ENCODE data around the gene SF3B3.

Gene SF3B3

DNA sequence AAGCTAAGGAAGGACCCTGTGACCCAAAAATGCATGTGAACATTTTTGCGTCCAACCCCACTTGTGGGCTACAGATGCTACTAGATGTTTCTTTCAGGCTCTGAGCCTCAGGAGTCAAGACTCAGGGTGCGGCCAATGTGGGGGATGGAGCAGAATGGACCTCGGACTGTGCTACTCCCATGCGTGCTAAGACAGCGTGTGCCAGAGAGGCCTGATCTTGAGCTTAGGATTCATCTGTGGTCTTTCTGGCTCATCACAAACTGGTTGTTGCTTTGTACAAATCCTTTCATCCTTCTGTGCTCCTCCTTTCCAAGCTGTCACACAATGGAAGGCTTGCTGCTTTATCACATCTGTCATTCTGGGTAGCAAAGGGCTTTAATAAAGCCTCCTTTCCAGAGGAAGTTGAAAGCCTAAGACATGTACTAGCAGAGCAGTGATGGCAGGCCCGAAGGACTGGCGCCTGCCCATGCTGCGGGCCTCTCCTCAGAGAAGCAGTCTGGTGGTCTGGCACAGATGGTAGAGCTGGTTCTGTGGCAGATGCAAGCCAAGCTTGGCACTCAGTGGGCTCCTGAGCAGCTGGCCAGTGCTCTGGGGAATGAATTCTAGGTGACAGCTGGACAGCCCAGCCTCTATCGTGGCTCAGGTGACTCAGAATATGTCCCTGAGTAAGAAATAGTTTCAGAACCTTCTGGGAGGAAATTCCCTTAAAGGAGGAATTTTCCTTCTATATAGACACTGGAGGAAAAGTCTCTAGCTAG is 28.0 kb upstream of the SF3B3 start:
- H3K9me3 ChIP-seq (replicated peaks in 1 of 2; ENCODE audit: control insufficient read depth in 2 of 2, insufficient read depth in 1 of 2, low read depth in 1 of 2, low read length in 2 of 2): no peaks in the 10 kb centered on the region
- H2BK15ac ChIP-seq (ENCODE audit: low read length): no peak overlapping the region
- no peak overlapping the region for H3K9ac ChIP-seq (ENCODE audit: low read depth, low read length, poor library complexity)
- H4K91ac ChIP-seq (ENCODE audit: low read depth, low read length, poor library complexity): no peak overlapping the region
- no peak overlapping the region for H3K27ac ChIP-seq (replicated peaks; ENCODE audit: low read length)
- no peaks in the 10 kb centered on the region for H3K79me1 ChIP-seq (ENCODE audit: low read depth, low read length)
- no peak overlapping the region for H2BK120ac ChIP-seq (ENCODE audit: low read depth, low read length)
- H3K4me1 ChIP-seq (ENCODE audit: control insufficient read depth in 2 of 2, insufficient read depth in 1 of 2, low read depth in 1 of 2, low read length in 2 of 2): no peaks in the 10 kb centered on the region
- H2AFZ ChIP-seq (ENCODE audit: low read length): no peak overlapping the region
- H3K4me3 ChIP-seq (ENCODE audit: low read length in 2 of 2): no peak overlapping the region
- no peak overlapping the region for H2BK5ac ChIP-seq (ENCODE audit: low read length)
- H3K14ac ChIP-seq (ENCODE audit: low read length): no peak overlapping the region
- no peaks in the 10 kb centered on the region for H3K27me3 ChIP-seq (ENCODE audit: control insufficient read depth in 3 of 3, insufficient read depth in 3 of 3, low read depth in 1 of 3, low read length in 3 of 3)
- no peak overlapping the region for H3K23ac ChIP-seq (ENCODE audit: low read depth, low read length, poor library complexity)
- DNase-seq (ENCODE audit: low spot score): no peak
- H2BK12ac ChIP-seq (ENCODE audit: low read length): no peak overlapping the region
- no peak overlapping the region for H3K18ac ChIP-seq (ENCODE audit: low read length)
- WGBS, 2 donors (ENCODE audit: extremely low coverage in 2 of 2, insufficient read length in 2 of 2, insufficient replicate concordance in 1 of 2): no CpG with 5 or more reads among the region's 9 CpGs
- H3K4ac ChIP-seq (ENCODE audit: low read length): no peak overlapping the region
- peaks cover 21 to 78% of the 10 kb centered on the region in 2 donors for H3K36me3 ChIP-seq (replicated peaks in 1 of 2; ENCODE audit: control insufficient read depth in 2 of 2, insufficient read depth in 2 of 2, low read length in 2 of 2)
- H3K4me2 ChIP-seq (ENCODE audit: insufficient read depth, low read length, poor library complexity, severe bottlenecking): no peak overlapping the region
- H2AK5ac ChIP-seq (ENCODE audit: low read depth, low read length): no peak overlapping the region
- no peak overlapping the region for H4K8ac ChIP-seq (ENCODE audit: low read depth, low read length)

DNA sequence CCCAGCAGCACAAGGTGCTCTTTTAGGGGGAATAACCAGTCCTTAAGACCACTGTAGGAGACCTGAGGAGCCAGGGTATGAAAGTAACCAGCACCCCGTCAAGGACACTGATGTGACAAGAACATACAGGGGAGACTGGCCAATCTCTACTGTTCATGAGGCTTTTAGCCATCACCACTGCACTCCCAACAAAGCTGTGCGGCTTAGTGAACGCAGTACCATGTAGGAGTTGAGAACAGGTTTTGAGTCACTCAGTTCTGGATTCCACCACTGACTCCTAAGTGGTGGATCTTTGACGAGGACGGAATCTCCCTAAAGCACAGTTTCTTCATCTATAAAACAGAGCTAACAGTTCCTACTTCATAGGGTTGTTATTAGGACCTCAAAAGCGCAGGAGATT is 27.1 kb upstream of the SF3B3 start:
- DNase-seq (ENCODE audit: low spot score): no peak
- no peak overlapping the region for H3K9ac ChIP-seq (ENCODE audit: low read depth, low read length, poor library complexity)
- H3K4me2 ChIP-seq (ENCODE audit: insufficient read depth, low read length, poor library complexity, severe bottlenecking): no peak overlapping the region
- H2BK12ac ChIP-seq (ENCODE audit: low read length): no peak overlapping the region
- peaks cover 21 to 84% of the 10 kb centered on the region in 2 donors for H3K36me3 ChIP-seq (replicated peaks in 1 of 2; ENCODE audit: control insufficient read depth in 2 of 2, insufficient read depth in 2 of 2, low read length in 2 of 2)
- H2BK120ac ChIP-seq (ENCODE audit: low read depth, low read length): no peak overlapping the region
- no peak overlapping the region for H2BK15ac ChIP-seq (ENCODE audit: low read length)
- H3K4ac ChIP-seq (ENCODE audit: low read length): no peak overlapping the region
- H4K91ac ChIP-seq (ENCODE audit: low read depth, low read length, poor library complexity): no peak overlapping the region
- no peak overlapping the region for H2BK5ac ChIP-seq (ENCODE audit: low read length)
- H3K9me3 ChIP-seq (replicated peaks in 1 of 2; ENCODE audit: control insufficient read depth in 2 of 2, insufficient read depth in 1 of 2, low read depth in 1 of 2, low read length in 2 of 2): no peaks in the 10 kb centered on the region
- WGBS, 2 donors (ENCODE audit: extremely low coverage in 2 of 2, insufficient read length in 2 of 2, insufficient replicate concordance in 1 of 2): no CpG with 5 or more reads among the region's 6 CpGs
- H3K23ac ChIP-seq (ENCODE audit: low read depth, low read length, poor library complexity): no peak overlapping the region
- no peak overlapping the region for H4K8ac ChIP-seq (ENCODE audit: low read depth, low read length)
- no peak overlapping the region for H3K18ac ChIP-seq (ENCODE audit: low read length)
- no peaks in the 10 kb centered on the region for H3K27me3 ChIP-seq (ENCODE audit: control insufficient read depth in 3 of 3, insufficient read depth in 3 of 3, low read depth in 1 of 3, low read length in 3 of 3)
- no peak overlapping the region for H3K4me3 ChIP-seq (ENCODE audit: low read length in 2 of 2)
- H3K27ac ChIP-seq (replicated peaks; ENCODE audit: low read length): no peak overlapping the region
- H2AK5ac ChIP-seq (ENCODE audit: low read depth, low read length): no peak overlapping the region
- peaks cover 0 to 2% of the 10 kb centered on the region in 2 donors for H3K4me1 ChIP-seq (ENCODE audit: control insufficient read depth in 2 of 2, insufficient read depth in 1 of 2, low read depth in 1 of 2, low read length in 2 of 2)
- H2AFZ ChIP-seq (ENCODE audit: low read length): no peak overlapping the region
- no peaks in the 10 kb centered on the region for H3K79me1 ChIP-seq (ENCODE audit: low read depth, low read length)
- H3K14ac ChIP-seq (ENCODE audit: low read length): no peak overlapping the region

DNA sequence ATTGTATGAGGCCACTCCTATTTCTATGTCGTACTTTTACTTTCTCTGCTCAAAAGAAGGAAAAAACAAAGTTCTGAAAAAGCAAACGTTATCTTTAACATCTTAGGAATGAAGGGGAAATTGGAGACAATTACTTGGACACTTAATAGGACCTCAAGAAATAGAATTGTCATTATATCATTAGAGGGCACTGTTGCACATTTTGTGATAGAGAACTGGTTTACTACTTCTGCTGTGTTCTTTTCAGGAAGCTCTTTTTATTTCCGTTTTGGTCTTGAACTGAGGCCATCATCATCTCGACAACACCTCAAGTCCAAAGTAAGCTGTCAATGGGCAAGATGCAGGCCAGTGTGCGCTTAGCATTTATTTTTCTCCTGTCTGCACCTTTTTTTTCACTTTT is 14.9 kb upstream of the SF3B3 start:
- H3K18ac ChIP-seq (ENCODE audit: low read length): no peak overlapping the region
- H3K14ac ChIP-seq (ENCODE audit: low read length): no peak overlapping the region
- no peak overlapping the region for H2AK5ac ChIP-seq (ENCODE audit: low read depth, low read length)
- H4K8ac ChIP-seq (ENCODE audit: low read depth, low read length): no peak overlapping the region
- H3K23ac ChIP-seq (ENCODE audit: low read depth, low read length, poor library complexity): no peak overlapping the region
- no peak overlapping the region for H2AFZ ChIP-seq (ENCODE audit: low read length)
- no peak overlapping the region for H2BK5ac ChIP-seq (ENCODE audit: low read length)
- DNase-seq (ENCODE audit: low spot score): no peak
- peaks cover 20 to 81% of the 10 kb centered on the region in 2 donors for H3K36me3 ChIP-seq (replicated peaks in 1 of 2; ENCODE audit: control insufficient read depth in 2 of 2, insufficient read depth in 2 of 2, low read length in 2 of 2)
- peaks cover 0 to 2% (median 0%) of the 10 kb centered on the region in 3 experiments for H3K27me3 ChIP-seq (ENCODE audit: control insufficient read depth in 3 of 3, insufficient read depth in 3 of 3, low read depth in 1 of 3, low read length in 3 of 3)
- no peak overlapping the region for H2BK12ac ChIP-seq (ENCODE audit: low read length)
- H3K4me3 ChIP-seq (ENCODE audit: low read length in 2 of 2): no peak overlapping the region
- no peak overlapping the region for H2BK120ac ChIP-seq (ENCODE audit: low read depth, low read length)
- no peak overlapping the region for H3K4me2 ChIP-seq (ENCODE audit: insufficient read depth, low read length, poor library complexity, severe bottlenecking)
- H4K91ac ChIP-seq (ENCODE audit: low read depth, low read length, poor library complexity): no peak overlapping the region
- H3K4ac ChIP-seq (ENCODE audit: low read length): no peak overlapping the region
- no peak overlapping the region for H3K27ac ChIP-seq (replicated peaks; ENCODE audit: low read length)
- no peak overlapping the region for H3K9ac ChIP-seq (ENCODE audit: low read depth, low read length, poor library complexity)
- WGBS, 2 donors (ENCODE audit: extremely low coverage in 2 of 2, insufficient read length in 2 of 2, insufficient replicate concordance in 1 of 2): no CpG with 5 or more reads among the region's 5 CpGs
- no peaks in the 10 kb centered on the region for H3K4me1 ChIP-seq (ENCODE audit: control insufficient read depth in 2 of 2, insufficient read depth in 1 of 2, low read depth in 1 of 2, low read length in 2 of 2)
- no peak overlapping the region for H2BK15ac ChIP-seq (ENCODE audit: low read length)
- H3K79me1 ChIP-seq (ENCODE audit: low read depth, low read length): no peaks in the 10 kb centered on the region
- H3K9me3 ChIP-seq (replicated peaks in 1 of 2; ENCODE audit: control insufficient read depth in 2 of 2, insufficient read depth in 1 of 2, low read depth in 1 of 2, low read length in 2 of 2): no peaks in the 10 kb centered on the region

DNA sequence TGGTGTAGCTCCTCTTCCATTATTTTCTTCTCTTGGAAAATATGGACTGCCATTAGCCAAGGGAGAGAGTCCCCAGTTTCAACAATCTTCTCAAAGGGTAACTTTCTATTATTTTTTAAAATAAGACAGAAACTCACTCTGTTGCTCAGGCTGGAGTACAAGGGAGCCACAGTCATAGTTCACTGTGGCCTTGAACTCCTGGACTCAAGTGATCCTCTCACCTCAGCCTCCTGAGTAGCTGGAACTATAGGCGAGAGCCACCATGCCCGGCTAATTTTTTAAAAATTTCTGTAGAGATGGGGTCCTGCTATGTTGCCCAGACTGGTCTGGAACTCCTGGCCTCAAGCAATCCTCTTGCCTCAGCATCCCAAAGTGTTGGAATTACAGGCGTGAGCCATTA is 13.4 kb upstream of the SF3B3 start:
- H3K36me3 ChIP-seq (replicated peaks in 1 of 2; ENCODE audit: control insufficient read depth in 2 of 2, insufficient read depth in 2 of 2, low read length in 2 of 2): peaks cover 25 to 85% of the 10 kb centered on the region in 2 donors
- no peak overlapping the region for H2BK120ac ChIP-seq (ENCODE audit: low read depth, low read length)
- no peaks in the 10 kb centered on the region for H3K79me1 ChIP-seq (ENCODE audit: low read depth, low read length)

More for the DNA sequence above, 13.4 kb upstream of the SF3B3 start:
- H2AFZ ChIP-seq (ENCODE audit: low read length): no peak overlapping the region
- H3K9ac ChIP-seq (ENCODE audit: low read depth, low read length, poor library complexity): no peak overlapping the region
- no peak overlapping the region for H2BK12ac ChIP-seq (ENCODE audit: low read length)
- WGBS, 2 donors (ENCODE audit: extremely low coverage in 2 of 2, insufficient read length in 2 of 2, insufficient replicate concordance in 1 of 2): no CpG with 5 or more reads among the region's 3 CpGs
- peaks cover 0 to 2% (median 0%) of the 10 kb centered on the region in 3 experiments for H3K27me3 ChIP-seq (ENCODE audit: control insufficient read depth in 3 of 3, insufficient read depth in 3 of 3, low read depth in 1 of 3, low read length in 3 of 3)
- no peak overlapping the region for H3K27ac ChIP-seq (replicated peaks; ENCODE audit: low read length)
- DNase-seq (ENCODE audit: low spot score): no peak
- no peak overlapping the region for H3K14ac ChIP-seq (ENCODE audit: low read length)
- no peak overlapping the region for H2BK15ac ChIP-seq (ENCODE audit: low read length)
- no peak overlapping the region for H3K18ac ChIP-seq (ENCODE audit: low read length)
- H3K4ac ChIP-seq (ENCODE audit: low read length): no peak overlapping the region
- no peak overlapping the region for H4K8ac ChIP-seq (ENCODE audit: low read depth, low read length)
- H2AK5ac ChIP-seq (ENCODE audit: low read depth, low read length): no peak overlapping the region
- no peak overlapping the region for H3K23ac ChIP-seq (ENCODE audit: low read depth, low read length, poor library complexity)
- H3K4me1 ChIP-seq (ENCODE audit: control insufficient read depth in 2 of 2, insufficient read depth in 1 of 2, low read depth in 1 of 2, low read length in 2 of 2): no peaks in the 10 kb centered on the region
- no peak overlapping the region for H2BK5ac ChIP-seq (ENCODE audit: low read length)
- no peak overlapping the region for H3K4me2 ChIP-seq (ENCODE audit: insufficient read depth, low read length, poor library complexity, severe bottlenecking)
- no peak overlapping the region for H3K4me3 ChIP-seq (ENCODE audit: low read length in 2 of 2)
- no peaks in the 10 kb centered on the region for H3K9me3 ChIP-seq (replicated peaks in 1 of 2; ENCODE audit: control insufficient read depth in 2 of 2, insufficient read depth in 1 of 2, low read depth in 1 of 2, low read length in 2 of 2)
- no peak overlapping the region for H4K91ac ChIP-seq (ENCODE audit: low read depth, low read length, poor library complexity)

All from neuronal stem cell (in vitro differentiated cells).